GM23338 (cell line): ENCODE measurements around the gene TSPAN13. TPM values are rescaled to one million over a fixed set of nuclear protein-coding genes. Genes with fewer than 3 reads are reported as not detected.

ENCODE experiments used
- ATAC-seq: fragments of 200-7000 bp; cut with Tn5 transposase; 3 replicates; pipeline ENCODE4 v1.9.1; 2020
- DNase-seq: peaks from one replicate; pipeline ENCODE4 v3.0.0-alpha.2; 2015; ENCODE audit warnings: low spot score
- H2AFZ ChIP-seq: fragments of 200-600 bp; sonication (generic); 2 replicates; pipeline ENCODE4 v1.8.0; 2016; ENCODE audit warnings: antibody characterized with exemption, mild to moderate bottlenecking, moderate library complexity
- H3F3A ChIP-seq: fragments of 200-600 bp; sonication (generic); replicated peaks from 2 replicates; pipeline ENCODE4 v1.8.0; 2017; ENCODE audit warnings: antibody characterized with exemption, mixed run types, low read depth
- H3K27ac ChIP-seq: fragments of 200-600 bp; sonication (generic); 2 replicates; pipeline ENCODE4 v1.6.1; 2016; ENCODE audit warnings: low read depth
- H3K27me3 ChIP-seq: fragments of 200-600 bp; sonication (generic); 2 replicates; pipeline ENCODE4 v1.8.0; 2016; ENCODE audit warnings: mild to moderate bottlenecking, mixed run types, moderate library complexity; ENCODE audit not compliant: insufficient read depth
- H3K36me3 ChIP-seq: fragments of 200-600 bp; sonication (generic); 2 replicates; pipeline ENCODE4 v1.8.0; 2016; ENCODE audit warnings: mild to moderate bottlenecking; ENCODE audit not compliant: insufficient read depth
- H3K4me1 ChIP-seq: fragments of 200-600 bp; sonication (generic); 2 replicates; pipeline ENCODE4 v1.8.0; 2016; ENCODE audit warnings: mild to moderate bottlenecking, moderate library complexity; ENCODE audit not compliant: insufficient read depth
- H3K4me2 ChIP-seq: fragments of 200-600 bp; sonication (generic); 2 replicates; pipeline ENCODE4 v1.7.1; 2017; ENCODE audit warnings: mixed run types
- H3K4me3 ChIP-seq: fragments of 200-600 bp; sonication (generic); 2 replicates; pipeline ENCODE4 v1.6.1; 2016; ENCODE audit warnings: mixed run types
- H3K79me2 ChIP-seq: fragments of 200-600 bp; sonication (generic); replicated peaks from 2 replicates; pipeline ENCODE4 v1.8.0; 2017; ENCODE audit warnings: mild to moderate bottlenecking; ENCODE audit not compliant: insufficient read depth
- H3K9me2 ChIP-seq: fragments of 200-600 bp; sonication (generic); 2 replicates; pipeline ENCODE4 v1.8.0; 2017; ENCODE audit not compliant: insufficient read depth
- H4K20me1 ChIP-seq: fragments of 200-600 bp; sonication (generic); replicated peaks from 2 replicates; pipeline ENCODE4 v1.8.0; 2017; ENCODE audit warnings: mild to moderate bottlenecking; ENCODE audit not compliant: insufficient read depth
- H3K27ac Mint-ChIP-seq: 2 replicates; pipeline ENCODE4 v1.8.0; 2020; ENCODE audit warnings: inconsistent platforms, mild to moderate bottlenecking, moderate library complexity, mixed read lengths
- H3K27me3 Mint-ChIP-seq: 3 replicates; pipeline ENCODE4 v1.8.0; 2022; ENCODE audit warnings: low read depth, mild to moderate bottlenecking, moderate library complexity, mixed read lengths, inconsistent platforms; ENCODE audit not compliant: insufficient read depth, poor library complexity
- H3K36me3 Mint-ChIP-seq: 3 replicates; pipeline ENCODE4 v1.8.0; 2021; ENCODE audit warnings: low read depth, mild to moderate bottlenecking, inconsistent platforms, moderate library complexity, mixed read lengths
- H3K4me1 Mint-ChIP-seq: 3 replicates; pipeline ENCODE4 v1.8.0; 2020; ENCODE audit warnings: mild to moderate bottlenecking, inconsistent platforms, mixed read lengths
- H3K4me3 Mint-ChIP-seq: 3 replicates; pipeline ENCODE4 v1.8.0; 2021; ENCODE audit warnings: moderate library complexity, mild to moderate bottlenecking, inconsistent platforms, mixed read lengths
- H3K9me3 Mint-ChIP-seq: 3 replicates; pipeline ENCODE4 v1.8.0; 2020; ENCODE audit warnings: moderate library complexity, mild to moderate bottlenecking, inconsistent platforms, mixed read lengths
- CREB1 ChIP-seq: fragments of 250-450 bp; sonication (Bioruptor Pico); IDR thresholded peaks from 2 replicates; pipeline ENCODE4 v1.5.0; 2020; ENCODE audit warnings: low read depth, mild to moderate bottlenecking, moderate library complexity
- EZH2 ChIP-seq: fragments of 200-600 bp; sonication (generic); IDR thresholded peaks from one replicate; pipeline ENCODE4 v1.8.0; 2017; ENCODE audit warnings: antibody characterized with exemption, mild to moderate bottlenecking, low read depth; ENCODE audit not compliant: unreplicated experiment
- EZH2phosphoT487 ChIP-seq: fragments of 200-600 bp; sonication (generic); IDR thresholded peaks from one replicate; pipeline ENCODE4 v1.8.1; 2018; ENCODE audit warnings: antibody characterized with exemption; ENCODE audit not compliant: unreplicated experiment
- JUNB ChIP-seq: IDR thresholded peaks from one replicate; pipeline ENCODE4 v1.6.1; 2016; ENCODE audit warnings: antibody characterized with exemption; ENCODE audit not compliant: unreplicated experiment
- NANOG ChIP-seq: IDR thresholded peaks from 2 replicates; pipeline ENCODE4 v1.6.1; 2016; ENCODE audit warnings: antibody characterized with exemption, borderline replicate concordance
- POLR2AphosphoS5 ChIP-seq: IDR thresholded peaks from 2 replicates; pipeline ENCODE4 v1.6.1; 2016; ENCODE audit warnings: antibody characterized with exemption, low read depth
- STAT1 ChIP-seq: IDR thresholded peaks from one replicate; pipeline ENCODE4 v1.6.1; 2016; ENCODE audit warnings: antibody characterized with exemption; ENCODE audit not compliant: unreplicated experiment
- ZNF114 ChIP-seq: fragments of 250-450 bp; sonication (Bioruptor Pico); IDR thresholded peaks from 2 replicates; pipeline ENCODE4 v1.5.0; 2020; ENCODE audit warnings: mild to moderate bottlenecking, moderate library complexity
- ZNF331 ChIP-seq: fragments of 250-450 bp; sonication (Bioruptor Pico); IDR thresholded peaks from 2 replicates; pipeline ENCODE4 v1.5.0; 2020; ENCODE audit warnings: low read depth, mild to moderate bottlenecking, moderate library complexity
- polyA plus RNA-seq: library from polyadenylated mRNA; unstranded; fragments of >200 nt; fragmentation: Nextera tagmentation; extraction: Ambion mirVana; gene quantifications from 2 replicates; pipeline ENCODE4 v1.2.1, GENCODE V29; 2016
- total RNA-seq: library from RNA; depleted of rRNA; stranded (reverse); fragments of >200 nt; shearing (Covaris generic); gene quantifications from 2 replicates; pipeline ENCODE4 v1.2.3, GENCODE V29; 2014
- TF ChIP-seq, protein P1 (sequence below): IDR thresholded peaks from 2 replicates; pipeline ENCODE4 v1.6.1; 2016; ENCODE audit warnings: antibody characterized with exemption
- TF ChIP-seq, protein P2 (sequence below): fragments of 250-450 bp; sonication (Bioruptor Pico); IDR thresholded peaks from 2 replicates; pipeline ENCODE4 v1.5.0; 2020; ENCODE audit warnings: mild to moderate bottlenecking, moderate library complexity
- TF ChIP-seq, protein P3 (sequence below), 2 experiments: fragments of 200-600 bp in 1 of 2; sonication (generic) in 1 of 2; conservative IDR thresholded peaks; 2 replicates each; pipeline versions ENCODE4 v1.5.1 to v1.6.1; 2016 to 2017; ENCODE audit warnings: antibody characterized with exemption in 2 of 2, low read depth in 2 of 2, mild to moderate bottlenecking in 2 of 2, moderate library complexity in 1 of 2
- TF ChIP-seq, protein P4 (sequence below): IDR thresholded peaks from one replicate; pipeline ENCODE4 v1.6.1; 2018; ENCODE audit warnings: antibody characterized with exemption; ENCODE audit not compliant: unreplicated experiment

TSPAN13 gene
- total and polyA plus RNA-seq, 2 experiments from 2014 or later: 27.6 to 40.9 TPM

DNA sequence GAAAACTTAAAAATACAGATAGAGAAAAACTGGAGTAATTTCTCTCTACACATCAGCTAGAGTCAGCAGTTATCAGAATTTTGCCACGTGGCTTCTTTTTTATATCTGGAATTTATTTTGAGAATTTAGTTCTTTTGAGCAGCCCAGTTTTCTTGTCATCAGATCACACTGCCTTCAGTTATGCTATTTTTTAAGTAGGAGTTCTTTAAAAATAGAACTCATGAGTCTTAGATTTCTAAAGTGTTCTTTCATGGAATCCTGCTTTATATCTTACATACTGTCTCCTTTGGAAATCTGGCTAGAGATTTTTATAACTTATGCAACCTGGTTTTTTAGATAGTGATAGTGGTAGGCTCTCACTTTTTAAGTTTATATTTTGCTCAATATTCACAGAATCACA is 27.0 kb downstream of the TSPAN13 start:
- H4K20me1 ChIP-seq: no peaks in the 10 kb centered on the region
- H3K9me2 ChIP-seq: no peaks in the 10 kb centered on the region
- no peaks in the 10 kb centered on the region for H3F3A ChIP-seq
- peaks cover 13% of the 10 kb centered on the region for H3K79me2 ChIP-seq
- H3K4me3 ChIP-seq: no peak overlapping the region
- no peaks in the 10 kb centered on the region for H3K9me3 Mint-ChIP-seq
- ATAC-seq (no peak), DNase-seq (no peak)
- H3K36me3 ChIP-seq: no peaks in the 10 kb centered on the region
- peaks cover 30% of the 10 kb centered on the region for H3K4me1 ChIP-seq
- H3K27ac Mint-ChIP-seq: no peak overlapping the region
- no peaks in the 10 kb centered on the region for H3K27me3 ChIP-seq
- H3K27me3 Mint-ChIP-seq: no peaks in the 10 kb centered on the region
- H3K27ac ChIP-seq: no peak overlapping the region
- H2AFZ ChIP-seq: no peak overlapping the region
- no peak overlapping the region for H3K4me2 ChIP-seq
- no peak overlapping the region for H3K4me3 Mint-ChIP-seq
- no peaks in the 10 kb centered on the region for H3K36me3 Mint-ChIP-seq
- no peak for TF ChIP-seq STAT1
- TF ChIP-seq, protein P1, sequence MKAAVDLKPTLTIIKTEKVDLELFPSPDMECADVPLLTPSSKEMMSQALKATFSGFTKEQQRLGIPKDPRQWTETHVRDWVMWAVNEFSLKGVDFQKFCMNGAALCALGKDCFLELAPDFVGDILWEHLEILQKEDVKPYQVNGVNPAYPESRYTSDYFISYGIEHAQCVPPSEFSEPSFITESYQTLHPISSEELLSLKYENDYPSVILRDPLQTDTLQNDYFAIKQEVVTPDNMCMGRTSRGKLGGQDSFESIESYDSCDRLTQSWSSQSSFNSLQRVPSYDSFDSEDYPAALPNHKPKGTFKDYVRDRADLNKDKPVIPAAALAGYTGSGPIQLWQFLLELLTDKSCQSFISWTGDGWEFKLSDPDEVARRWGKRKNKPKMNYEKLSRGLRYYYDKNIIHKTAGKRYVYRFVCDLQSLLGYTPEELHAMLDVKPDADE: no peak
- no peak for TF ChIP-seq CREB1 (CRISPR knock-in tag)
- TF ChIP-seq, protein P2, sequence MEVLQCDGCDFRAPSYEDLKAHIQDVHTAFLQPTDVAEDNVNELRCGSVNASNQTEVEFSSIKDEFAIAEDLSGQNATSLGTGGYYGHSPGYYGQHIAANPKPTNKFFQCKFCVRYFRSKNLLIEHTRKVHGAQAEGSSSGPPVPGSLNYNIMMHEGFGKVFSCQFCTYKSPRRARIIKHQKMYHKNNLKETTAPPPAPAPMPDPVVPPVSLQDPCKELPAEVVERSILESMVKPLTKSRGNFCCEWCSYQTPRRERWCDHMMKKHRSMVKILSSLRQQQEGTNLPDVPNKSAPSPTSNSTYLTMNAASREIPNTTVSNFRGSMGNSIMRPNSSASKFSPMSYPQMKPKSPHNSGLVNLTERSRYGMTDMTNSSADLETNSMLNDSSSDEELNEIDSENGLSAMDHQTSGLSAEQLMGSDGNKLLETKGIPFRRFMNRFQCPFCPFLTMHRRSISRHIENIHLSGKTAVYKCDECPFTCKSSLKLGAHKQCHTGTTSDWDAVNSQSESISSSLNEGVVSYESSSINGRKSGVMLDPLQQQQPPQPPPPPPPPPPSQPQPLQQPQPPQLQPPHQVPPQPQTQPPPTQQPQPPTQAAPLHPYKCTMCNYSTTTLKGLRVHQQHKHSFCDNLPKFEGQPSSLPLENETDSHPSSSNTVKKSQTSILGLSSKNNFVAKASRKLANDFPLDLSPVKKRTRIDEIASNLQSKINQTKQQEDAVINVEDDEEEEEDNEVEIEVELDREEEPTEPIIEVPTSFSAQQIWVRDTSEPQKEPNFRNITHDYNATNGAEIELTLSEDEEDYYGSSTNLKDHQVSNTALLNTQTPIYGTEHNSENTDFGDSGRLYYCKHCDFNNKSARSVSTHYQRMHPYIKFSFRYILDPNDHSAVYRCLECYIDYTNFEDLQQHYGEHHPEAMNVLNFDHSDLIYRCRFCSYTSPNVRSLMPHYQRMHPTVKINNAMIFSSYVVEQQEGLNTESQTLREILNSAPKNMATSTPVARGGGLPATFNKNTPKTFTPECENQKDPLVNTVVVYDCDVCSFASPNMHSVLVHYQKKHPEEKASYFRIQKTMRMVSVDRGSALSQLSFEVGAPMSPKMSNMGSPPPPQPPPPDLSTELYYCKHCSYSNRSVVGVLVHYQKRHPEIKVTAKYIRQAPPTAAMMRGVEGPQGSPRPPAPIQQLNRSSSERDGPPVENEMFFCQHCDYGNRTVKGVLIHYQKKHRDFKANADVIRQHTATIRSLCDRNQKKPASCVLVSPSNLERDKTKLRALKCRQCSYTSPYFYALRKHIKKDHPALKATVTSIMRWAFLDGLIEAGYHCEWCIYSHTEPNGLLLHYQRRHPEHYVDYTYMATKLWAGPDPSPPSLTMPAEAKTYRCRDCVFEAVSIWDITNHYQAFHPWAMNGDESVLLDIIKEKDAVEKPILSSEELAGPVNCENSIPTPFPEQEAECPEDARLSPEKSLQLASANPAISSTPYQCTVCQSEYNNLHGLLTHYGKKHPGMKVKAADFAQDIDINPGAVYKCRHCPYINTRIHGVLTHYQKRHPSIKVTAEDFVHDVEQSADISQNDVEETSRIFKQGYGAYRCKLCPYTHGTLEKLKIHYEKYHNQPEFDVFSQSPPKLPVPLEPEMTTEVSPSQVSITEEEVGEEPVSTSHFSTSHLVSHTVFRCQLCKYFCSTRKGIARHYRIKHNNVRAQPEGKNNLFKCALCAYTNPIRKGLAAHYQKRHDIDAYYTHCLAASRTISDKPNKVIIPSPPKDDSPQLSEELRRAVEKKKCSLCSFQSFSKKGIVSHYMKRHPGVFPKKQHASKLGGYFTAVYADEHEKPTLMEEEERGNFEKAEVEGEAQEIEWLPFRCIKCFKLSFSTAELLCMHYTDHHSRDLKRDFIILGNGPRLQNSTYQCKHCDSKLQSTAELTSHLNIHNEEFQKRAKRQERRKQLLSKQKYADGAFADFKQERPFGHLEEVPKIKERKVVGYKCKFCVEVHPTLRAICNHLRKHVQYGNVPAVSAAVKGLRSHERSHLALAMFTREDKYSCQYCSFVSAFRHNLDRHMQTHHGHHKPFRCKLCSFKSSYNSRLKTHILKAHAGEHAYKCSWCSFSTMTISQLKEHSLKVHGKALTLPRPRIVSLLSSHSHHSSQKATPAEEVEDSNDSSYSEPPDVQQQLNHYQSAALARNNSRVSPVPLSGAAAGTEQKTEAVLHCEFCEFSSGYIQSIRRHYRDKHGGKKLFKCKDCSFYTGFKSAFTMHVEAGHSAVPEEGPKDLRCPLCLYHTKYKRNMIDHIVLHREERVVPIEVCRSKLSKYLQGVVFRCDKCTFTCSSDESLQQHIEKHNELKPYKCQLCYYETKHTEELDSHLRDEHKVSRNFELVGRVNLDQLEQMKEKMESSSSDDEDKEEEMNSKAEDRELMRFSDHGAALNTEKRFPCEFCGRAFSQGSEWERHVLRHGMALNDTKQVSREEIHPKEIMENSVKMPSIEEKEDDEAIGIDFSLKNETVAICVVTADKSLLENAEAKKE (CRISPR knock-in tag): no peak
- no peak for TF ChIP-seq NANOG
- TF ChIP-seq, protein P3, sequence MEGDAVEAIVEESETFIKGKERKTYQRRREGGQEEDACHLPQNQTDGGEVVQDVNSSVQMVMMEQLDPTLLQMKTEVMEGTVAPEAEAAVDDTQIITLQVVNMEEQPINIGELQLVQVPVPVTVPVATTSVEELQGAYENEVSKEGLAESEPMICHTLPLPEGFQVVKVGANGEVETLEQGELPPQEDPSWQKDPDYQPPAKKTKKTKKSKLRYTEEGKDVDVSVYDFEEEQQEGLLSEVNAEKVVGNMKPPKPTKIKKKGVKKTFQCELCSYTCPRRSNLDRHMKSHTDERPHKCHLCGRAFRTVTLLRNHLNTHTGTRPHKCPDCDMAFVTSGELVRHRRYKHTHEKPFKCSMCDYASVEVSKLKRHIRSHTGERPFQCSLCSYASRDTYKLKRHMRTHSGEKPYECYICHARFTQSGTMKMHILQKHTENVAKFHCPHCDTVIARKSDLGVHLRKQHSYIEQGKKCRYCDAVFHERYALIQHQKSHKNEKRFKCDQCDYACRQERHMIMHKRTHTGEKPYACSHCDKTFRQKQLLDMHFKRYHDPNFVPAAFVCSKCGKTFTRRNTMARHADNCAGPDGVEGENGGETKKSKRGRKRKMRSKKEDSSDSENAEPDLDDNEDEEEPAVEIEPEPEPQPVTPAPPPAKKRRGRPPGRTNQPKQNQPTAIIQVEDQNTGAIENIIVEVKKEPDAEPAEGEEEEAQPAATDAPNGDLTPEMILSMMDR (conservative IDR thresholded peaks at IDR 0.05; ENCODE audit: low read depth in 2 of 2): no peak
- TF ChIP-seq, protein P4, sequence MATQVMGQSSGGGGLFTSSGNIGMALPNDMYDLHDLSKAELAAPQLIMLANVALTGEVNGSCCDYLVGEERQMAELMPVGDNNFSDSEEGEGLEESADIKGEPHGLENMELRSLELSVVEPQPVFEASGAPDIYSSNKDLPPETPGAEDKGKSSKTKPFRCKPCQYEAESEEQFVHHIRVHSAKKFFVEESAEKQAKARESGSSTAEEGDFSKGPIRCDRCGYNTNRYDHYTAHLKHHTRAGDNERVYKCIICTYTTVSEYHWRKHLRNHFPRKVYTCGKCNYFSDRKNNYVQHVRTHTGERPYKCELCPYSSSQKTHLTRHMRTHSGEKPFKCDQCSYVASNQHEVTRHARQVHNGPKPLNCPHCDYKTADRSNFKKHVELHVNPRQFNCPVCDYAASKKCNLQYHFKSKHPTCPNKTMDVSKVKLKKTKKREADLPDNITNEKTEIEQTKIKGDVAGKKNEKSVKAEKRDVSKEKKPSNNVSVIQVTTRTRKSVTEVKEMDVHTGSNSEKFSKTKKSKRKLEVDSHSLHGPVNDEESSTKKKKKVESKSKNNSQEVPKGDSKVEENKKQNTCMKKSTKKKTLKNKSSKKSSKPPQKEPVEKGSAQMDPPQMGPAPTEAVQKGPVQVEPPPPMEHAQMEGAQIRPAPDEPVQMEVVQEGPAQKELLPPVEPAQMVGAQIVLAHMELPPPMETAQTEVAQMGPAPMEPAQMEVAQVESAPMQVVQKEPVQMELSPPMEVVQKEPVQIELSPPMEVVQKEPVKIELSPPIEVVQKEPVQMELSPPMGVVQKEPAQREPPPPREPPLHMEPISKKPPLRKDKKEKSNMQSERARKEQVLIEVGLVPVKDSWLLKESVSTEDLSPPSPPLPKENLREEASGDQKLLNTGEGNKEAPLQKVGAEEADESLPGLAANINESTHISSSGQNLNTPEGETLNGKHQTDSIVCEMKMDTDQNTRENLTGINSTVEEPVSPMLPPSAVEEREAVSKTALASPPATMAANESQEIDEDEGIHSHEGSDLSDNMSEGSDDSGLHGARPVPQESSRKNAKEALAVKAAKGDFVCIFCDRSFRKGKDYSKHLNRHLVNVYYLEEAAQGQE: no peak
- no peak for TF ChIP-seq ZNF331 (CRISPR knock-in tag)
- TF ChIP-seq EZH2: no peak
- no peak for TF ChIP-seq POLR2AphosphoS5
- no peak for TF ChIP-seq ZNF114
- no peak for TF ChIP-seq JUNB
- TF ChIP-seq EZH2phosphoT487: no peak
- peaks cover 20% of the 10 kb centered on the region for H3K4me1 Mint-ChIP-seq
